Activated effector memory CD4-positive, alpha-beta T cell treated with Interleukin-2 at 50 U/mL for 16 hours (primary cell): ENCODE data around the gene RACK1.
"Not testable (repeated sequence)": the region's sequence is repeated elsewhere in the genome, so short reads cannot be mapped to it uniquely, and the experiment has no call there.

ENCODE experiments used
- DNase-seq: peaks from one replicate; pipeline ENCODE4 v3.0.0-alpha.2; 2020

The RACK1 gene

GRCh38 chr5:181243564-181244343 is at the start of gene RACK1:
RACK1 (minus strand) TSS chr5:181243906; CDS start chr5:181243800, 106 bp downstream.
- peak; percentile 85 for DNase-seq

- DNase-seq: not testable (repeated sequence)
These were observed 43.6 kb upstream of the RACK1 start for GRCh38 chr5:181287331-181287730.

DNA sequence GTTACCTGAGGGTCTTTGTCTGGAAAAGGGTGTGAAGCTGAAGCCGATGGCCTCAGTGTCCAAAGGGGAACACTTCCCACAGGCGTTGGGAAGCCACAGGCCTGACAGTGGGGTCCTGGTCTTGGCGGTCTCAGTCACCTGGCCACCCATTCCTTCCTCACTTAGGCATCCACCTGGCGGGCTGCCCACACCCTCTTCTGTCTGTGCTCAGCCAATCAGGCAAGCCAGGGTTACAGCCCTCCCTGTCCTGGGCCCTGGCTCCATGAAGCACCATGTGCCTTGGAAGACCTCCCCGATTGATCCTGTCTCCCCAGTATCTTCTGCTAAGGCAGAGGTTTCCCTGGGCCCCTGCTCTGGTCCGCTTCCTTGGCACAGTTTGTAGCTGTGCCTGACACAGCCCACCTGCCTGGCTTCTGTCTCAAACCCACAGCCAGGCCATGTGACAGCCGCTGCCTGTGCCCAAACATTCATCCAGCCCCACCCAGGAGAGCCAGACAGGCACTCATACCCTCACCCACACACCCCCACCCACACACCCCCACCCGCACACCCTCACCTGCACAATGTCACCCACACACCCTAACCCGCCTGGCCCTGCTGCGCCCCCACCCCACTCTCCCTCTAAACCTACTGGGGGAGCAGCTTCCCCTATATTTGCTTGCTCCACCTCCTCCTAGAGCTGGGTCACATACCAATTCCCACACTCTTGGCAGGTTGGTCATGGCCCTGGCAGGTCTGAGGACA is 42.4 kb upstream of the RACK1 start:
- not testable (repeated sequence) for DNase-seq

GRCh38 chr5:181283841-181284755 is 40.4 kb upstream of the RACK1 start:
- not testable (repeated sequence) for DNase-seq

GRCh38 chr5:181283347-181283746 is 39.6 kb upstream of the RACK1 start:
- no peak for DNase-seq

GRCh38 chr5:181282874-181283273 is 39.2 kb upstream of the RACK1 start:
- DNase-seq: no peak

DNA sequence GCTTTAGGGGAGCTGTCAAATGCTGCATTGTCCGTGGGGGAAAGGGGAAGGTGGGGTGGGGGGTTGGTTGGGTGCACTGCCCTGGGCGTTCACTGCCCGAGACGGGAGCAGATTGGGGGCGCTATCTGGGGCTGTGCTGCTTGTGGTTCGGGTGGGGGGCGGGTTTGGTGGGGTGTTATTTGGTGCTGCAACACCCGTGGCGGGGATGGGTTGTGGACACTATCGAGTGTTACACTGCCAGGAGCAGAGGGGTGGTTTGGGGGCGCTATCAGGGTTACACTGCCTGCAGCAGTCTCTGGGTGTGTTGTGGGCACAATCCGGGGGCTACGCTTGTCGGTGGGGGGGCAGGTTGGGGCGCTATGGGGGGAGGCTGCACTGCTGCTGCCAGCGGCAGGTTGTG is 38.7 kb upstream of the RACK1 start:
- DNase-seq: not testable (repeated sequence)

- no peak for DNase-seq
These were observed 38.2 kb upstream of the RACK1 start for GRCh38 chr5:181281984-181282316.

- no peak for DNase-seq
These were observed 37.6 kb upstream of the RACK1 start for GRCh38 chr5:181281077-181281983.

DNA sequence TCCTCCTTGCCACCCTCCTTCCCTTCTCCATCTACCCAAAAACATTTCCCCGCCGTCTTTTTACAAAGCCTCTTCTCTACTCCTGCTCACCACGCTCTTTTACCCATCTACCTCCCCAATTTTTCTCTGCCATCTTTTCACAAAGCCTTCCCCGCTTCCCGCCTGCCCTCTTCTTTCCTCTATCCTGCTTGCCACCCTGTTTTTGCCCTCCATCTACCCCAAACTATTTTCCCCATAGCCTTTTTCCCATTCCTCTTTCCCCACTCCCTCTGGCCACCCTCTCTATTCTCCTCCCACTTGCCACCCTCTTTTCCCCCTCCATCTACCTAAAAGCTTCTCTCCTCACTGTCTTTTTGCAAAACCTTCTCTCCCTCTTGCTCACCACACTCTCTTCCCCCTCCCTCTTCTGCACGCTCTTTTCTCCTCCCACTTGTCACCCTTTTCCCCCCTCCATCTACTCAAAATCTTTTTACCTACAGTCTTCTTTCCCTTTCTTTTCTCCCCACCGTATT is 36.6 kb upstream of the RACK1 start:
- DNase-seq: no peak

DNA sequence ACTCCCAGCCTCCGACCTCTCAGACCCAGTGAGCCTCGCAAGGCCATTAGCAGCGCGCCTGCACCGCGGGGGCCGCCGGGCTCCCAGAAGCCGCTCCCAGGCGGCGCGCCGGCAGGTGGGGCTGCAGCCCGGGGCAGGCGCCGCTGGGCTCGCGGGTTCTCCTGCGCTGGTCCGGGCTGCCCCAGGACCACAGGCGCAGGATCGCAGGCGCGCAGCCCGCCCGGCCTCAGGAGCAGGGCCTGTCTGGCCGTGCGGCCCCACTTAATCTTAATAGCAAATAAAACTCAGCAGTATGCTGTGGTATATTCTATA is 29.7 kb upstream of the RACK1 start:
- DNase-seq: not testable (repeated sequence)

GRCh38 chr5:181271081-181271480 is 27.4 kb upstream of the RACK1 start:
- DNase-seq: no peak

DNA sequence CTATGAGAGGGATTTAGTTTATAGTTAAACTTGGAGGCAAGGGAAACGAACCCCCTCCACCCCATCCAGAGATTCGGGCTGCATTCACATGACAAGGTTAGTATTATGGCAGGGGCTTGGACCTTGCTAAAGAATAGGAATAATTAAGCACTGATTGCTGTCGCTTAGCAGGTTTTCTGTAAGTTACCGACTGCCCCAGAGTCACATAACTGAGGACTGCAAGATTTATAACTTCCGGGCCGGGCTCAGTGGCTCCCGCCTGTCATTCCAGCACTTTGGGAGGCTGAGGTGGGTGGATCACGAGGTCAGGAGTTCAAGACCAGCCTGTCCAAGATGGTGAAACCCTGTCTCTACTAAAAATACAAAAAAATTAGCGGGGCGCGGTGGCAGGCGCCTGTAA is 24.2 kb upstream of the RACK1 start:
- not testable (repeated sequence) for DNase-seq

GRCh38 chr5:181267291-181267904 is 23.7 kb upstream of the RACK1 start:
- not testable (repeated sequence) for DNase-seq

DNA sequence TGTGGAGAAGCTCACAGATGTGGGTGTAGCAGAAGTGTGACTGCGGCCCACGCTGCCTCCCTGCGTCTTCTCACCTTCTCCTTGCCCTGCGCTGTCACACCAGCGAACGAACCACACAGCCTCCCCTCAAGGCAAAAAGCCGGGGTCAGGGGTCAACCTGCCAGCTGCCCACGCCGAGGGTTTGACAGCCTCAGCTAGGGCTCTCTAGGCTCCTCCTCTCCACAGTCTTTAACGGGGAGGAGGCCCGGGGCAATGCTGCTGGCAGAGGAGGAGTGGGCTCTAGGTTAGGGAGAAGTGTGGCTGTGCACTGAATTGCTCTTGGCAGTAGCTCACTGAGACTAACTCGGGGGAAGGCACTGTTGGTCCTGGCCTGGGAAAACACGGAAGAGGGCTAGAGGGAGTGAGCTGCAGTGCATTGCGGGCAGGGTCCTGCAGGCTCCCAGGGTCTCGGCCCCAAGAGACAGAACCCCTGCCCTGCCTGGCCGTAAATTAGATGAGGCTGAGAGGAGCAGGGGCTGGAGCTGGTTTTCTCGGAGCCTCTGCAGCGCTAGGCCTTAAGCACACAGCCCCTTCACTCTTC is 21.5 kb upstream of the RACK1 start:
- no peak for DNase-seq

DNA sequence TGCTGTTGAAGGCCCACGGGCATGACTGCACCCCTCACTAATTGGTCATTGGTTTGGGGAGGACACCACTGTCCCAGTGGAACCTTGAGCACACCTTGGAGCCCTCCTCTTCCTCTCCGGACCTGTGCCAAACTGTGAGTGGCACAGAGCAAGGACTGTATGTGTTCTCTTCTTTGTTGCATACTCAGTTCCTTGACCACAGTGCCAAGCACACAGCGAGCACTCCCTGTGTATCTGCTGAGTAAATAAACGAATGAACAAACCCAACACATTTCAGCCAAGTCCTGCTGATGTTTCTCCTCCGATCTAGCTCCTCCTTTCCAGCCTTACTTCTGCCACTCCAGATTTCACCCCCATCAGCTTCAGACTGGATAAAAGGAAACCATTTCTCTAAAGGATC is 19.9 kb upstream of the RACK1 start:
- DNase-seq: no peak

GRCh38 chr5:181261320-181262049 is 17.8 kb upstream of the RACK1 start:
- peak; percentile 75 for DNase-seq

DNA sequence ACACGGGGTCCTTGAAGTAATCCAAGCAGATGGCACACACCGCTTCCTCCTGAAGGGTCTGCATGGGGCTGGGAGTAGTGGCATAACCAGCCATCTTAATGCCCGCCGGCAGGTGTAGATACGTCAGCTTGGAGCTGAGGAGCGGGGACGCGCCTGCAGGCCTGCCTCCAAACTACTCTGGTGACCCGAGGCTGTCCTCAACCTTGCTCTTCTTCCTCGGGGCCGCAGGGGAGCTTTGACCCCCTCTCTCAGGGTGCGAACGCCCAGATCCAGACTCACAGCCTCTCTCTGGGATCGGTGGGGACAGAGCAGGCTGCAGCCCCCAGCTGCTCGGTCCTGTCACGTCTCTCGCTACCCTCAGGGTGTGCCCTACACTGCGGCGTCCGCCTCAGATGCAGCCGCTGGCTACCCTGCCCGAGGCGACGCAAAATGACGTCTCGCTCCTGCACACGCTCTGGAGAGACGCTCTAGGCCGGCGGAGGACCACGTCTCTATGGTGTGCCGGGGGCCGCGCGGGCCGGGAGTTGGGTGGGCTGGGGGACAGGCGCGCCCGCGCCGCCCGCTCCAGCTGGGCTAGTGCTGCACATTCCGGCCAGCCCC is 17.1 kb upstream of the RACK1 start, which contains the start of gene TRIM52:
Gene TRIM52, minus strand, starts transcription at position 424 of the 600 bp plus-strand sequence. Its CDS starts 330 bp downstream, at position 94.
- peak; percentile 86 for DNase-seq

- DNase-seq: no peak
These were observed 16.4 kb upstream of the RACK1 start for GRCh38 chr5:181259974-181260719.
